ENCODE data around the gene CASQ2. TPM values are rescaled to one million over a fixed set of nuclear protein-coding genes. Genes with fewer than 3 reads are reported as not detected.
A peak's percentile ranks its signal among the peaks of the same experiment; 100 is the strongest.

The CASQ2 gene
- polyA plus RNA-seq, 2 of the 4 experiments (the other 2 are of a cell fraction): not detected

DNA sequence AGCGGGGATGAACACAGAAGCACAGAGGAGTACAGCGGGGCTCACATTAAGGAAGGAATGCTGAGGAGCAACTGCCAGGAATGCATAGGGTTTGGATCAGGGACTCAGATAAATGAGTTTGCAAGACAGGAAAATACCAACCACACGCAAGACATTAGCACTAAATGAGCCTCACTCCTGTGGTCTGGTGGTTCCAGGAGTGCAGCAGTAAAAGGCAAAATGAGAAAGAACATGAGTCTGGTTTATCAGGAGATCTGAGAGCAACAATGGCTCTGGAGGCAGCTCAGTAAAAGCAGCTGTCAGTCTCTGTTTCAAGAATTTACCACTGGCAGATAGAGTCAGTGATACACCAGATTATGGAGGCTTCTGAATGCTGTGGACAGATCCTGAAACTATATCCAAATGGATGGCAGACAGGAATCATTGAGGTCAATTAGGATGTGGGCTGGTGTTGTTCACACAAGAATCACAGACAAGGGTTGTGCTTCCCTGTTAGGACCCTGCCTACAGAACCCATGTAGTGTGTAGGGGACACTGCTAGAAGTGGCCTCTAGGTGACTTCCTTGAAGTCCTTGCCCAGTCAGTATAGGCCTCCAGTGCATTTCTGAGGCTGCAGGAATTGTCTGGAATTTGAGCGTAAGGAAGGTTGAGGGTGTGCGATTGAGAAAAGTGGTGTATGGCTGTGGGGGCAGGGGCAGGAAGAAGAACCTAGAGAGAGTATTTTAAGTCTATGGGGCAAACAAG, 50.3 kb downstream of the CASQ2 start:
- no peak overlapping the region for H3K4me2 ChIP-seq
- CTCF ChIA-PET: interaction anchor here (2.3 to 3.6 kb wide), 2 partner anchors 12 to 44 kb away, joined by 5 to 12 read pairs; no protein-coding TSS in a partner anchor
- no peak for FAIRE-seq
- H3K4me3 ChIP-seq: no peak overlapping the region
- no peaks in the 10 kb centered on the region for H3K4me1 ChIP-seq
- H3K9me3 ChIP-seq: no peaks in the 10 kb centered on the region
- DNase-seq (ENCODE audit: low read depth in 1 of 2, low spot score in 1 of 2): no peak
- WGBS (ENCODE audit: missing lambda C conversion rate): 59% methylated on average over 5 of the region's 5 CpGs
- H3K27ac ChIP-seq: no peak overlapping the region
- POLR2A ChIA-PET: no interaction called here
- ATAC-seq: no peak
- TF ChIP-seq PBX3 (IDR thresholded peaks at IDR 0.05): no peak
- TF ChIP-seq TP53 (CRISPR knock-in tag; IDR thresholded peaks at IDR 0.05): no peak
- TF ChIP-seq PHF8 (IDR thresholded peaks at IDR 0.05; ENCODE audit: borderline replicate concordance, low read depth): no peak
- no peak for TF ChIP-seq HES2 (IDR thresholded peaks at IDR 0.05)
- TF ChIP-seq CBX8 (IDR thresholded peaks at IDR 0.05): no peak
- no peak for TF ChIP-seq POLR2AphosphoS2 (conservative IDR thresholded peaks at IDR 0.05; ENCODE audit: low read length)
- no peak for TF ChIP-seq HDAC2 (IDR thresholded peaks at IDR 0.05)
- no peak for TF ChIP-seq MAFK (IDR thresholded peaks at IDR 0.05; ENCODE audit: partially characterized antibody)

DNA sequence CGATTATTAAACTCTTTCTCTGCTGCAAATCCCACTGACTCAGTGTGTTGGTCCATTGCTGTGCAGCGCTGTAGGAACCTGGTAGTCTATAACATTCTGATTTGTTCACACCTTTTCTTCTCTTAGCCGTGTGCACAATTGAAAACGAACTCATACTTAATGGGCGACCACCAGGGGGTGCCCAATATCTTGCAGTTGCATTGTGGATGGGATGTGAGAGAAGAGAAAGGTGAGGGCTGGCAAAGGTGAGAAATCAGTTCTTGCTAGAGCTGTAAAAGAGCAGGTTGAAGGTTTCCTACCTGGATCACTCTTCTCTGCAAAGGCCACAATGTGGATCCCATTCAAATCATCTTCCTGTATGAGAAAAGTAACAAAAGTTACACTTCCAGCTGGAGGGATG, 51.0 kb downstream of the CASQ2 start:
- DNase-seq (ENCODE audit: low read depth in 1 of 2, low spot score in 1 of 2): peak in 1 of 2 experiments; percentile 21
- ATAC-seq: peak in 1 of 2 experiments; percentile 51; a peak in 2 of 6 replicates
- 21% methylated on average over 5 of the region's 5 CpGs for WGBS (ENCODE audit: missing lambda C conversion rate)
- POLR2A ChIA-PET: no interaction called here
- no peak for FAIRE-seq
- no peaks in the 10 kb centered on the region for H3K4me1 ChIP-seq
- H3K4me3 ChIP-seq: no peak overlapping the region
- CTCF ChIA-PET: interaction anchor here (1.1 to 3.6 kb wide), 3 partner anchors 11 to 54 kb away, joined by 4 to 12 read pairs (median 5); no protein-coding TSS in a partner anchor
- no peaks in the 10 kb centered on the region for H3K9me3 ChIP-seq
- no peak overlapping the region for H3K4me2 ChIP-seq
- TF ChIP-seq TFCP2L1 (CRISPR knock-in tag; IDR thresholded peaks at IDR 0.05) (no peak), RAD21 (conservative IDR thresholded peaks at IDR 0.05 in 1 of 2, IDR thresholded peaks at IDR 0.05 in 1 of 2) (peak; percentile 37 to 47; a peak in 4 of 5 replicates), SMC3 (IDR thresholded peaks at IDR 0.05) (peak; percentile 31; the same call in 2 of the 3 replicates), JUNB (IDR thresholded peaks at IDR 0.05) (no peak)
- no peak overlapping the region for H3K27ac ChIP-seq

DNA sequence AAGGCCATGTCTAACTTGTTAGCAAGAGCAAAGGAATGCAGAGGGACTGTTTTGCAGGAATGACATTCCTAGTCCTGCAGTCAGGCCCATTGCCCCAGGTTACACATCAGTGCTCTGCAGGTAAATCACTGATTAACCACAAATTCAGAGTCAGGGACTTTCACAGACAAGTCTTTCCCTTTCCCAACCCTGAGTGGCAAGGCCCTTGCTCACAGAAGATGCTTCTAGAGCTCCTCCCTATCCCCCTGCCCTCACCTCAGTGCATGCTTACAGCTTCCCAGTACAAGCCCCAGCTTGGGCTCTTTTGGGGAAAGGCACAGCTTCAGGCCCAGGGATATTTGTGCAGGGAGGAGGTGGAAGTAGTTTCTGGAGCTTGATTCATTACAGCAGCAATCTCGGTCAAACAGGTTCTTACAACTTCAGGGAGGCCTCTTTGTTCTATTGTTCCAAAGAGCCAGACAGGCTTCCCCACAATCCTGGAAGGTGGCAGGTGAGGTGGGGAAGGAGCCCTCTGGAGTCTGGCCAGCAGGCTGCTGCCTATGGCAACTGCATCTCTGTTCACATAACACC, 53.9 kb downstream of the CASQ2 start:
- H3K9me3 ChIP-seq: no peaks in the 10 kb centered on the region
- whole genome bisulfite sequencing (ENCODE audit: missing lambda C conversion rate): 0% methylated on average over 1 of the region's 1 CpG
- CTCF ChIA-PET: interaction anchor here (1.0 to 1.9 kb wide), 3 partner anchors 8 to 106 kb away, joined by 3 to 5 read pairs (median 3); no protein-coding TSS in a partner anchor
- ATAC-seq (no peak), DNase-seq (ENCODE audit: low read depth in 1 of 2, low spot score in 1 of 2) (no peak), FAIRE-seq (no peak)
- H3K27ac ChIP-seq: no peak overlapping the region
- H3K4me1 ChIP-seq: no peaks in the 10 kb centered on the region
- no peak overlapping the region for H3K4me3 ChIP-seq
- TF ChIP-seq PHF8 (IDR thresholded peaks at IDR 0.05; ENCODE audit: borderline replicate concordance, low read depth): no peak
- no peak for TF ChIP-seq KDM5A (IDR thresholded peaks at IDR 0.05)
- TF ChIP-seq HEYL (CRISPR knock-in tag; IDR thresholded peaks at IDR 0.05): no peak
- TF ChIP-seq ZFP36 (IDR thresholded peaks at IDR 0.05; ENCODE audit: borderline replicate concordance, partially characterized antibody): no peak
- POLR2A ChIA-PET: no interaction called here
- H3K4me2 ChIP-seq: no peak overlapping the region

- no peaks in the 10 kb centered on the region for H3K9me3 ChIP-seq
- DNase-seq (ENCODE audit: low read depth in 1 of 2, low spot score in 1 of 2): no peak
- CTCF ChIA-PET: interaction anchor here (0.8 to 1.2 kb wide), 3 partner anchors 10 to 58 kb away, joined by 3 read pairs; no protein-coding TSS in a partner anchor
- ATAC-seq: no peak
- POLR2A ChIA-PET: no interaction called here
- H3K27ac ChIP-seq: no peak overlapping the region
- no peak overlapping the region for H3K4me2 ChIP-seq
- no peak for FAIRE-seq
- 68% methylated on average over 5 of the region's 5 CpGs for WGBS (ENCODE audit: missing lambda C conversion rate)
- no peak overlapping the region for H3K4me3 ChIP-seq
- H3K4me1 ChIP-seq: no peaks in the 10 kb centered on the region
- TF ChIP-seq PBX3 (IDR thresholded peaks at IDR 0.05): no peak
- no peak for TF ChIP-seq SMC3 (IDR thresholded peaks at IDR 0.05)
- TF ChIP-seq NR3C1 (IDR thresholded peaks at IDR 0.05): no peak
- TF ChIP-seq POLR2A (IDR thresholded peaks at IDR 0.05; ENCODE audit: low read length): no peak
- no peak for TF ChIP-seq CBX2 (IDR thresholded peaks at IDR 0.05; ENCODE audit: borderline replicate concordance, low read depth)
- TF ChIP-seq HOXB13 (CRISPR knock-in tag; IDR thresholded peaks at IDR 0.05; ENCODE audit: low read depth): no peak
- TF ChIP-seq ELK1 (IDR thresholded peaks at IDR 0.05; ENCODE audit: low read depth, low read length): no peak
- TF ChIP-seq, protein P1, sequence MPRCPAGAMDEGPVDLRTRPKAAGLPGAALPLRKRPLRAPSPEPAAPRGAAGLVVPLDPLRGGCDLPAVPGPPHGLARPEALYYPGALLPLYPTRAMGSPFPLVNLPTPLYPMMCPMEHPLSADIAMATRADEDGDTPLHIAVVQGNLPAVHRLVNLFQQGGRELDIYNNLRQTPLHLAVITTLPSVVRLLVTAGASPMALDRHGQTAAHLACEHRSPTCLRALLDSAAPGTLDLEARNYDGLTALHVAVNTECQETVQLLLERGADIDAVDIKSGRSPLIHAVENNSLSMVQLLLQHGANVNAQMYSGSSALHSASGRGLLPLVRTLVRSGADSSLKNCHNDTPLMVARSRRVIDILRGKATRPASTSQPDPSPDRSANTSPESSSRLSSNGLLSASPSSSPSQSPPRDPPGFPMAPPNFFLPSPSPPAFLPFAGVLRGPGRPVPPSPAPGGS (IDR thresholded peaks at IDR 0.05): no peak
- no peak for TF ChIP-seq RCOR1 (IDR thresholded peaks at IDR 0.05; ENCODE audit: low read depth, low read length)
- no peak for TF ChIP-seq JUNB (IDR thresholded peaks at IDR 0.05)
Measured at GRCh38 chr1:115713906-115714305, 54.6 kb downstream of the CASQ2 start.

All from A549 (cell line).